Measurements from ENCODE around the gene PARD3.
"Not testable (repeated sequence)": the region's sequence is repeated elsewhere in the genome, so short reads cannot be mapped to it uniquely, and the experiment has no call there.

Gene PARD3

GRCh38 chr10:34795334-34795733 lies 19.8 kb downstream of the PARD3 start:
- DNase-seq, result no peak

GRCh38 chr10:34794835-34795234 lies 20.3 kb downstream of the PARD3 start:
- no peak for DNase-seq

GRCh38 chr10:34793581-34793980 lies 21.5 kb downstream of the PARD3 start:
- DNase-seq, result not testable (repeated sequence)

GRCh38 chr10:34792881-34793280 lies 22.2 kb downstream of the PARD3 start:
- no peak for DNase-seq

- no peak for DNase-seq
These were observed 23.1 kb downstream of the PARD3 start for GRCh38 chr10:34791947-34792346.

- no peak for DNase-seq
These were observed 23.9 kb downstream of the PARD3 start for GRCh38 chr10:34791228-34791627.

GRCh38 chr10:34789966-34790506 lies 25.1 kb downstream of the PARD3 start:
- DNase-seq, result no peak

- DNase-seq, result no peak
These were observed 28.6 kb downstream of the PARD3 start for GRCh38 chr10:34786464-34786863.

GRCh38 chr10:34781711-34782110 lies 33.4 kb downstream of the PARD3 start:
- DNase-seq, result no peak

- DNase-seq, result no peak
These were observed 34.2 kb downstream of the PARD3 start for GRCh38 chr10:34780818-34781380.

GRCh38 chr10:34778237-34778636 lies 36.9 kb downstream of the PARD3 start:
- no peak for DNase-seq

GRCh38 chr10:34776090-34776690 lies 38.9 kb downstream of the PARD3 start:
- DNase-seq, result no peak

GRCh38 chr10:34775044-34775637 lies 40.0 kb downstream of the PARD3 start:
- no peak for DNase-seq

GRCh38 chr10:34773636-34774630 lies 41.2 kb downstream of the PARD3 start:
- DNase-seq, result no peak

- no peak for DNase-seq
These were observed 43.6 kb downstream of the PARD3 start for GRCh38 chr10:34771525-34771924.

- DNase-seq, result no peak
These were observed 44.0 kb downstream of the PARD3 start for GRCh38 chr10:34771106-34771505.

GRCh38 chr10:34769899-34770298 lies 45.2 kb downstream of the PARD3 start:
- DNase-seq, result no peak

- DNase-seq, result no peak
These were observed 46.1 kb downstream of the PARD3 start for GRCh38 chr10:34768972-34769330.

- no peak for DNase-seq
These were observed 46.7 kb downstream of the PARD3 start for GRCh38 chr10:34768261-34768971.

- DNase-seq, result no peak
These were observed 48.1 kb downstream of the PARD3 start for GRCh38 chr10:34766811-34767494.

GRCh38 chr10:34766266-34766600 lies 48.9 kb downstream of the PARD3 start:
- DNase-seq, result no peak

- no peak for DNase-seq
These were observed 50.6 kb downstream of the PARD3 start for GRCh38 chr10:34764472-34764946.
